HepG2 (cell line): Measurements from ENCODE around the gene DLX5. TPM values are rescaled to one million over a fixed set of nuclear protein-coding genes. Genes with fewer than 3 reads are reported as not detected.

Source experiments
- AFF4 ChIP-seq: sonication (generic); formaldehyde crosslinking; IDR thresholded peaks from 2 replicates; pipeline ENCODE4 v1.4.0; 2020; ENCODE audit warnings: missing genetic modification reagents
- AHR ChIP-seq: IDR thresholded peaks from 2 replicates; pipeline ENCODE4 v1.6.1; 2018; ENCODE audit warnings: missing genetic modification reagents, missing compliant biosample characterization
- CBX5 ChIP-seq: sonication (generic); formaldehyde crosslinking; IDR thresholded peaks from 2 replicates; pipeline ENCODE4 v1.4.0; 2020; ENCODE audit warnings: missing genetic modification reagents, borderline replicate concordance
- HNF1A ChIP-seq, 2 experiments: sonication (generic) in 1 of 2; formaldehyde crosslinking in 1 of 2; IDR thresholded peaks; 2 replicates each; pipeline versions ENCODE4 v1.4.0 to v1.6.1; 2016 to 2020; ENCODE audit warnings: borderline replicate concordance in 1 of 2, low read depth in 1 of 2, mild to moderate bottlenecking in 1 of 2, missing genetic modification reagents in 1 of 2
- KLF12 ChIP-seq: sonication (generic); formaldehyde crosslinking; IDR thresholded peaks from 2 replicates; pipeline ENCODE4 v1.4.0; 2020; ENCODE audit warnings: missing genetic modification reagents, borderline replicate concordance
- PHF5A ChIP-seq: IDR thresholded peaks from one replicate; pipeline ENCODE4 v1.6.1; 2018; ENCODE audit warnings: low read depth, missing genetic modification reagents; ENCODE audit not compliant: unreplicated experiment
- PLSCR1 ChIP-seq: sonication (generic); formaldehyde crosslinking; IDR thresholded peaks from 2 replicates; pipeline ENCODE4 v1.5.0; 2020; ENCODE audit warnings: missing genetic modification reagents, mild to moderate bottlenecking, borderline replicate concordance
- SAP130 ChIP-seq: IDR thresholded peaks from 2 replicates; pipeline ENCODE4 v1.6.1; 2016; ENCODE audit warnings: low read depth
- SMAD1 ChIP-seq: sonication (generic); formaldehyde crosslinking; IDR thresholded peaks from 2 replicates; pipeline ENCODE4 v1.4.0; 2020; ENCODE audit warnings: missing genetic modification reagents, low read depth, mild to moderate bottlenecking, borderline replicate concordance
- THAP11 ChIP-seq: IDR thresholded peaks from 2 replicates; pipeline ENCODE4 v1.6.1; 2016; ENCODE audit warnings: missing biosample characterization, missing genetic modification reagents
- ZFP1 ChIP-seq: IDR thresholded peaks from 2 replicates; pipeline ENCODE4 v1.6.1; 2016
- ZNF317 ChIP-seq: sonication (generic); formaldehyde crosslinking; IDR thresholded peaks from 2 replicates; pipeline ENCODE4 v1.5.0; 2020; ENCODE audit warnings: mild to moderate bottlenecking, missing genetic modification reagents
- ZNF598 ChIP-seq: sonication (generic); formaldehyde crosslinking; IDR thresholded peaks from 2 replicates; pipeline ENCODE4 v1.5.1; 2020; ENCODE audit warnings: mild to moderate bottlenecking, missing genetic modification reagents, borderline replicate concordance
- ZNF629 ChIP-seq: sonication (generic); formaldehyde crosslinking; conservative IDR thresholded peaks from 2 replicates; pipeline ENCODE4 v1.5.0; 2020; ENCODE audit warnings: missing genetic modification reagents
- ZNF709 ChIP-seq: sonication (generic); formaldehyde crosslinking; IDR thresholded peaks from 2 replicates; pipeline ENCODE4 v1.5.0; 2020; ENCODE audit warnings: mild to moderate bottlenecking, missing genetic modification reagents
- polyA plus RNA-seq, 8 experiments: library from polyadenylated mRNA; depleted of rRNA in 3 of 8; stranded (reverse) in 7 of 8; unstranded in 1 of 8; fragments of >200 nt; fragmentation: Illumina TruSeq in 4 of 8; extraction: Trizol in 4 of 8; gene quantifications; 2 replicates each; pipeline versions ENCODE4 v1.2.1 to v1.2.3, GENCODE V29; 2011 to 2016; ENCODE audit warnings: low read depth in 4 of 8, missing spikeins in 1 of 8, mixed read lengths in 1 of 8; ENCODE audit not compliant: insufficient read depth in 1 of 8
- total RNA-seq, 5 experiments: library from RNA; depleted of rRNA; stranded (reverse); fragments of >200 nt; fragmentation: Illumina TruSeq; extraction: Trizol; gene quantifications; 2 replicates each; pipeline ENCODE4 v1.2.3, GENCODE V29; 2016; ENCODE audit warnings: low read depth in 1 of 5
- TF ChIP-seq, protein P1 (sequence below): sonication (generic); formaldehyde crosslinking; IDR thresholded peaks from 2 replicates; pipeline ENCODE4 v1.4.0; 2020; ENCODE audit warnings: low read depth, mild to moderate bottlenecking, missing genetic modification reagents
- TF ChIP-seq, protein P2 (sequence below): IDR thresholded peaks from 2 replicates; pipeline ENCODE4 v1.6.1; 2016; ENCODE audit warnings: missing biosample characterization, missing genetic modification reagents, low read depth

Gene DLX5
- total and polyA plus RNA-seq, 2 of the 13 experiments (the other 11 are each of a cell fraction or from before 2014, with no cell fraction given), result not detected

GRCh38 chr7:97006816-97007582 is 17.6 kb downstream of the DLX5 start (continued):
- TF ChIP-seq, protein P1, sequence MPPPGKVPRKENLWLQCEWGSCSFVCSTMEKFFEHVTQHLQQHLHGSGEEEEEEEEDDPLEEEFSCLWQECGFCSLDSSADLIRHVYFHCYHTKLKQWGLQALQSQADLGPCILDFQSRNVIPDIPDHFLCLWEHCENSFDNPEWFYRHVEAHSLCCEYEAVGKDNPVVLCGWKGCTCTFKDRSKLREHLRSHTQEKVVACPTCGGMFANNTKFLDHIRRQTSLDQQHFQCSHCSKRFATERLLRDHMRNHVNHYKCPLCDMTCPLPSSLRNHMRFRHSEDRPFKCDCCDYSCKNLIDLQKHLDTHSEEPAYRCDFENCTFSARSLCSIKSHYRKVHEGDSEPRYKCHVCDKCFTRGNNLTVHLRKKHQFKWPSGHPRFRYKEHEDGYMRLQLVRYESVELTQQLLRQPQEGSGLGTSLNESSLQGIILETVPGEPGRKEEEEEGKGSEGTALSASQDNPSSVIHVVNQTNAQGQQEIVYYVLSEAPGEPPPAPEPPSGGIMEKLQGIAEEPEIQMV (CRISPR knock-in tag), result no peak
- TF ChIP-seq THAP11, result no peak
- TF ChIP-seq ZFP1 (CRISPR knock-in tag), result no peak
- TF ChIP-seq SMAD1 (CRISPR knock-in tag), result no peak
- no peak for TF ChIP-seq PHF5A (CRISPR knock-in tag)
- TF ChIP-seq ZNF598, result peak; percentile 63; the same call in 1 of the 2 replicates
- no peak for TF ChIP-seq AFF4 (CRISPR knock-in tag)
- TF ChIP-seq, protein P2, sequence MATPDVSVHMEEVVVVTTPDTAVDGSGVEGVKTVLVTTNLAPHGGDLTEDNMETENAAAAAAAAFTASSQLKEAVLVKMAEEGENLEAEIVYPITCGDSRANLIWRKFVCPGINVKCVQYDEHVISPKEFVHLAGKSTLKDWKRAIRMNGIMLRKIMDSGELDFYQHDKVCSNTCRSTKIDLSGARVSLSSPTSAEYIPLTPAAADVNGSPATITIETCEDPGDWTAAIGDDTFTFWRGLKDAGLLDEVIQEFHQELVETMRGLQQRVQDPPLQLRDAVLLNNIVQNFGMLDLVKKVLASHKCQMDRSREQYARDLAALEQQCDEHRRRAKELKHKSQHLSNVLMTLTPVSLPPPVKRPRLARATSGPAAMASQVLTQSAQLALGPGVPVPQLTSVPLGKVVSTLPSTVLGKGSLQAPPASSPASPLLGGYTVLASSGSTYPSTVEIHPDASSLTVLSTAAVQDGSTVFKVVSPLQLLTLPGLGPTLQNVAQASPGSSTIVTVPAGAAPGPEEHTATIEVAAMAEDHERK (CRISPR knock-in tag), result no peak
- 0 out of 2 replicates have a peak, but pooled peaks have one; percentile 6 for TF ChIP-seq ZNF709 (CRISPR knock-in tag)
- no peak for TF ChIP-seq KLF12 (CRISPR knock-in tag)
- TF ChIP-seq PLSCR1 (CRISPR knock-in tag), result no peak
- no peak for TF ChIP-seq CBX5 (CRISPR knock-in tag)
- no peak for TF ChIP-seq AHR
- no peak for TF ChIP-seq ZNF317
- TF ChIP-seq HNF1A (IDR thresholded peaks at IDR 0.05; ENCODE audit: low read depth), result no peak
- 0 out of 2 replicates have a peak, but pooled peaks have one; percentile 42 for TF ChIP-seq HNF1A (CRISPR knock-in tag; IDR thresholded peaks at IDR 0.05; ENCODE audit: borderline replicate concordance)
- TF ChIP-seq SAP130 (CRISPR knock-in tag), result 0 out of 2 replicates have a peak, but pooled peaks have one; percentile 22
- no peak for TF ChIP-seq ZNF629 (CRISPR knock-in tag)
